MM.1S (cell line): ENCODE measurements around the gene DCAF6.

Source experiments
- DNase-seq: peaks from one replicate; pipeline ENCODE4 v3.0.0-alpha.2; 2015
- H2AFZ ChIP-seq: fragments of 300-600 bp; sonication (generic); 2 replicates; pipeline ENCODE4 v1.6.0; 2016; ENCODE audit warnings: antibody characterized with exemption, low read length
- H3F3A ChIP-seq: fragments of 300-600 bp; sonication (generic); 2 replicates; pipeline ENCODE4 v1.6.1; 2016; ENCODE audit warnings: mild to moderate bottlenecking, antibody characterized with exemption, low read length, moderate library complexity, mixed read lengths; ENCODE audit not compliant: insufficient read depth
- H3K27ac ChIP-seq: fragments of 300-600 bp; sonication (generic); 2 replicates; pipeline ENCODE4 v1.5.1; 2016; ENCODE audit warnings: mild to moderate bottlenecking, low read length
- H3K27me3 ChIP-seq: fragments of 300-600 bp; sonication (generic); replicated peaks from 2 replicates; pipeline ENCODE4 v1.6.0; 2016; ENCODE audit warnings: low read length; ENCODE audit not compliant: insufficient read depth
- H3K36me3 ChIP-seq: fragments of 300-600 bp; sonication (generic); replicated peaks from 2 replicates; pipeline ENCODE4 v1.6.1; 2016; ENCODE audit warnings: mild to moderate bottlenecking, low read length, mixed read lengths; ENCODE audit not compliant: insufficient read depth
- H3K4me1 ChIP-seq: fragments of 300-600 bp; sonication (generic); 2 replicates; pipeline ENCODE4 v1.6.1; 2016; ENCODE audit warnings: low read length, mixed read lengths
- H3K4me2 ChIP-seq: fragments of 300-600 bp; sonication (generic); 2 replicates; pipeline ENCODE4 v1.6.0; 2016; ENCODE audit warnings: low read depth, low read length
- H3K4me3 ChIP-seq: fragments of 300-600 bp; sonication (generic); 2 replicates; pipeline ENCODE4 v1.5.1; 2016; ENCODE audit warnings: low read length, mixed read lengths
- H3K79me2 ChIP-seq: fragments of 300-600 bp; sonication (generic); 2 replicates; pipeline ENCODE4 v1.6.1; 2016; ENCODE audit warnings: mixed run types, low read length, mixed read lengths
- H3K9ac ChIP-seq: fragments of 300-600 bp; sonication (generic); 2 replicates; pipeline ENCODE4 v1.6.1; 2016; ENCODE audit warnings: low read length, mixed read lengths
- H3K9me2 ChIP-seq: fragments of 300-600 bp; sonication (generic); replicated peaks from 2 replicates; pipeline ENCODE4 v1.6.1; 2016; ENCODE audit warnings: mild to moderate bottlenecking, low read length, mixed read lengths; ENCODE audit not compliant: insufficient read depth
- H3K9me3 ChIP-seq: fragments of 300-600 bp; sonication (generic); replicated peaks from 2 replicates; pipeline ENCODE4 v1.6.1; 2016; ENCODE audit warnings: mild to moderate bottlenecking, low read length, mixed read lengths; ENCODE audit not compliant: insufficient read depth
- H4K20me1 ChIP-seq: fragments of 300-600 bp; sonication (generic); 2 replicates; pipeline ENCODE4 v1.6.1; 2016; ENCODE audit warnings: mild to moderate bottlenecking, low read length, moderate library complexity, mixed read lengths; ENCODE audit not compliant: insufficient read depth
- CTCF ChIP-seq: fragments of 300-600 bp; sonication (generic); IDR thresholded peaks from 2 replicates; pipeline ENCODE4 v1.5.1; 2016; ENCODE audit warnings: antibody characterized with exemption, low read length, mixed read lengths
- EZH2 ChIP-seq: fragments of 300-600 bp; sonication (generic); optimal IDR thresholded peaks from 2 replicates; pipeline ENCODE3; 2017; ENCODE audit warnings: low read depth, mild to moderate bottlenecking, antibody characterized with exemption, low read length, mixed read lengths
- EZH2phosphoT487 ChIP-seq: fragments of 300-600 bp; sonication (generic); IDR thresholded peaks from 2 replicates; pipeline ENCODE4 v1.6.1; 2018; ENCODE audit warnings: antibody characterized with exemption, low read length

The DCAF6 gene

DNA sequence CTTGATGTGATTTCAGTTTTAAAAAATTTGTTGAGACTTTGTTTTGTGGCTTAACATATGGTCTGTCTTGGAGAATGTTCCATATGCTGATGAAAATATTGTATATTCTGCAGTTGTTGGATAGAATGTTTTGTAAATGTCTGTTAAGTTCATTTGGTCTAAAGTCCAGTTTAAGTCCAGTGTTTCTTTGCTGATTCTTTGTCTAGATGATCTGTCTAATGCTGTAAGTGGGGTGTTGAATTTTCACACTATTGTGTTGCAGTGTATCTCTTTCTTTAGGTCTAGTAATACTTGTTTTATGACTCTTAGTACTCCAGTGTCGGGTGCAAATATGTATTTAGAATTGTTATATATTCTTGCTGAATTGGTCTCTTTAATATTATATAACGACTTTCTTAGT, 11.2 kb downstream of the DCAF6 start:
- Histone ChIP-seq H3F3A (no peaks in the 10 kb centered on the region), H3K27ac (no peak overlapping the region), H3K27me3 (no peaks in the 10 kb centered on the region), H3K9ac (no peak overlapping the region), H4K20me1 (no peaks in the 10 kb centered on the region), H3K9me2 (no peaks in the 10 kb centered on the region), H2AFZ (no peak overlapping the region), H3K9me3 (no peaks in the 10 kb centered on the region), H3K36me3 (0 out of 2 replicates have a peak, but pooled peaks cover 3% of the 10 kb centered on the region), H3K4me2 (no peak overlapping the region), H3K4me3 (no peak overlapping the region), H3K4me1 (no peaks in the 10 kb centered on the region), H3K79me2 (peaks cover 79% of the 10 kb centered on the region)
- no peak for DNase-seq
- TF ChIP-seq EZH2, result no peak
- no peak for TF ChIP-seq EZH2phosphoT487
- TF ChIP-seq CTCF, result no peak

- no peak for DNase-seq
- no peaks in the 10 kb centered on the region for H3K27me3 ChIP-seq
- H3K4me1 ChIP-seq, result no peaks in the 10 kb centered on the region
- no peak overlapping the region for H3K4me3 ChIP-seq
- H3K9me3 ChIP-seq, result no peaks in the 10 kb centered on the region
- H4K20me1 ChIP-seq, result no peaks in the 10 kb centered on the region
- H3F3A ChIP-seq, result no peaks in the 10 kb centered on the region
- H3K79me2 ChIP-seq, result peaks cover 60% of the 10 kb centered on the region
- no peak overlapping the region for H3K4me2 ChIP-seq
- H3K36me3 ChIP-seq, result peaks cover 7% of the 10 kb centered on the region; the same call in 1 of the 2 replicates
- H3K9ac ChIP-seq, result no peak overlapping the region
- H3K9me2 ChIP-seq, result no peaks in the 10 kb centered on the region
- no peak overlapping the region for H3K27ac ChIP-seq
- H2AFZ ChIP-seq, result no peak overlapping the region
- TF ChIP-seq CTCF (no peak), EZH2phosphoT487 (no peak), EZH2 (no peak)
Observed at GRCh38 chr1:167949785-167950184, 13.3 kb downstream of the DCAF6 start.

DNA sequence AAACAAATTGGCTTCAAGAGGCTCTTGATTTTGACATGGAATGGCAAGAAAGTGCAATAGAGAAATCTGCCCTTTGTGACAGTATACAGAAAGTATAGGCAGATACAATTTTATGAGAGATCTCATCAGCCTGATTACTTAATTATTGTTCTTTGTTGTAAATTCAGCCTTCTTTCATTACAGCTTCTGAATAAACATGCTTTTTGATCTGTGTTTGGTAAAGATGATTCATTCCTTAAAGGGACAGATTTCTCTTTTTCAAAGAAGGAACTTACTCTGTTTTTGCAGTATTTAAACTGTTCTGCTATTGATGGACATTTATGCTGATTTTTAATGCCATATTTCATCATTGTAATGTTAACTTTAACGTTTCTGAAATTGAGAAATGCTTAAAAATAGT, 14.1 kb downstream of the DCAF6 start:
- no peaks in the 10 kb centered on the region for H3F3A ChIP-seq
- peaks cover 53% of the 10 kb centered on the region for H3K79me2 ChIP-seq
- H4K20me1 ChIP-seq, result no peaks in the 10 kb centered on the region
- no peak overlapping the region for H3K4me3 ChIP-seq
- DNase-seq, result no peak
- H3K9ac ChIP-seq, result no peak overlapping the region
- TF ChIP-seq EZH2phosphoT487, result no peak
- no peak for TF ChIP-seq EZH2
- TF ChIP-seq CTCF, result no peak
- H3K9me2 ChIP-seq, result no peaks in the 10 kb centered on the region
- H2AFZ ChIP-seq, result no peak overlapping the region
- H3K9me3 ChIP-seq, result no peaks in the 10 kb centered on the region
- peaks cover 7% of the 10 kb centered on the region; the same call in 1 of the 2 replicates for H3K36me3 ChIP-seq
- H3K27ac ChIP-seq, result no peak overlapping the region
- no peaks in the 10 kb centered on the region for H3K4me1 ChIP-seq
- H3K4me2 ChIP-seq, result no peak overlapping the region
- H3K27me3 ChIP-seq, result no peaks in the 10 kb centered on the region
